Esophagus (tissue), 2 donors: Measurements from ENCODE around the gene DNLZ. TPM values are rescaled to one million over a fixed set of nuclear protein-coding genes. Genes with fewer than 3 reads are reported as not detected.

ENCODE experiments used
- H3K27ac ChIP-seq, 2 donors: one replicate each; pipeline ENCODE4 v1.5.1; 2013; ENCODE audit warnings: low read depth in 2 of 2, mild to moderate bottlenecking in 2 of 2, inconsistent platforms in 1 of 2, low read length in 1 of 2, moderate library complexity in 1 of 2
- H3K27me3 ChIP-seq, 2 donors: one replicate each; pipeline ENCODE4 v1.6.1; 2013; ENCODE audit warnings: low read length in 2 of 2, control low read depth in 1 of 2, mild to moderate bottlenecking in 1 of 2; ENCODE audit not compliant: insufficient read depth in 2 of 2, control insufficient read depth in 1 of 2
- H3K36me3 ChIP-seq, 2 donors: one replicate each; pipeline ENCODE4 v1.6.1; 2013; ENCODE audit warnings: low read length in 1 of 2; ENCODE audit not compliant: control insufficient read depth in 2 of 2, insufficient read depth in 2 of 2
- H3K4me1 ChIP-seq, 2 donors: one replicate each; pipeline ENCODE4 v1.6.1; 2013; ENCODE audit warnings: low read length in 1 of 2; ENCODE audit not compliant: control insufficient read depth in 2 of 2, insufficient read depth in 2 of 2
- H3K4me3 ChIP-seq, 2 donors: one replicate each; pipeline ENCODE4 v1.5.1; 2013; ENCODE audit warnings: low read length in 2 of 2, mild to moderate bottlenecking in 2 of 2, low read depth in 1 of 2, moderate library complexity in 1 of 2
- H3K9me3 ChIP-seq, 2 donors: one replicate each; pipeline ENCODE4 v1.6.1; 2013; ENCODE audit warnings: mild to moderate bottlenecking in 2 of 2, low read depth in 1 of 2, low read length in 1 of 2, moderate library complexity in 1 of 2; ENCODE audit not compliant: control insufficient read depth in 2 of 2, insufficient read depth in 1 of 2
- WGBS, 2 donors: extraction: QIAGEN DNeasy Blood & Tissue Kit; methylation state at CpG; one replicate each; pipeline ENCODE4 v1.1.7; 2013; 5-methylcytosine and 5-hydroxymethylcytosine counted together
- polyA plus RNA-seq, 2 donors: library from polyadenylated mRNA; stranded (reverse); fragments of 200-250 nt; gene quantifications; one replicate each; pipeline ENCODE4 v1.2.3, GENCODE V29; 2013
- donor health status: healthy with polysubstance abuse.
- donor health status: Bipolar disorder and iron deficiency.

Gene DNLZ
- polyA plus RNA-seq, 2 donors, result 7.1 to 10.1 TPM

DNA sequence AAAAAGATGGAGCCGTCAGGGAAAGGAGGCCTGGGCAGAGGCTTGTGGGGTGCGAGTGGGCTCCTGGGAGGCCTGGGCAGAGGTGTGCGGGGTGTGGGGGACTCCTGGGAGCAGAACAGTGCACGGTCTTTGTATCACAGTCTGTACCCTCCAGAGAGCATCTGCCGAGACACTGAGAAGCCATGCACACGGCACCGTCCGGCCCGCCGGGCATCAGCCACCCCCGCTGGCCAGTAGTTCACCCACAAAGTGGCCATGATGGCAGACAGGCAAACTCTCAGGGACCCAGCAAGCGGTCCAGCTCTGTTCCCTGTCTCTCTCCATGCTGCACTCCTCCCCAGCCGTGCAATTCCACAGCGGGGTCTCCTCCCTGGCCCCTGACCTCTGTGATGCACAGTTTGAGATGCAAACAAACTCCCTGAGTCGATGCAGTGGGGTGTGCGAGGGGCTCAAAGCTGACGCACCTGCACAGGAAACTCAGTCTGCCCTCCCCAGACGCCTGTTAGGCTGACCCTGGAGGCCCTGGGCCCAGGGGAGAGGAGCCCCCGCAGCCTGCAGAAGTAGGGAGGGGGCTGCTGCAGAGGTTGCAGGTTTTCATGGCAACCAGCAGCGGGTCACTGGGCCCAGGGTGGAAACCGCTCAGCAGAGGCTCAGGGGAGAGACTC lies 45.3 kb downstream of the DNLZ start:
- Histone ChIP-seq H3K9me3 (peaks cover 7 to 20% of the 10 kb centered on the region in 2 donors), H3K4me1 (peaks cover 0 to 15% of the 10 kb centered on the region in 2 donors), H3K4me3 (no peak overlapping the region), H3K27me3 (no peaks in the 10 kb centered on the region), H3K36me3 (no peaks in the 10 kb centered on the region), H3K27ac (no peak overlapping the region)
- whole genome bisulfite sequencing, 2 donors, result 77 to 78% methylated on average over 21 of the region's 21 CpGs

- Histone ChIP-seq H3K4me3 (no peak overlapping the region), H3K27ac (no peak overlapping the region), H3K27me3 (no peaks in the 10 kb centered on the region), H3K36me3 (no peaks in the 10 kb centered on the region), H3K9me3 (peaks cover 7 to 19% of the 10 kb centered on the region in 2 donors), H3K4me1 (peaks cover 0 to 10% of the 10 kb centered on the region in 2 donors)
- WGBS, 2 donors, result 73 to 84% methylated on average over 16 of the region's 16 CpGs
Observed at GRCh38 chr9:136317695-136318094, 45.8 kb downstream of the DNLZ start.

- no peak overlapping the region for H3K27ac ChIP-seq
- no peaks in the 10 kb centered on the region for H3K36me3 ChIP-seq
- H3K4me3 ChIP-seq, result no peak overlapping the region
- peaks cover 0 to 10% of the 10 kb centered on the region in 2 donors for H3K4me1 ChIP-seq
- no peaks in the 10 kb centered on the region for H3K27me3 ChIP-seq
- H3K9me3 ChIP-seq, result peaks cover 7 to 19% of the 10 kb centered on the region in 2 donors
- 86 to 89% methylated on average over 13 of the region's 13 CpGs for WGBS, 2 donors
Observed at GRCh38 chr9:136316896-136317676, 46.5 kb downstream of the DNLZ start.

DNA sequence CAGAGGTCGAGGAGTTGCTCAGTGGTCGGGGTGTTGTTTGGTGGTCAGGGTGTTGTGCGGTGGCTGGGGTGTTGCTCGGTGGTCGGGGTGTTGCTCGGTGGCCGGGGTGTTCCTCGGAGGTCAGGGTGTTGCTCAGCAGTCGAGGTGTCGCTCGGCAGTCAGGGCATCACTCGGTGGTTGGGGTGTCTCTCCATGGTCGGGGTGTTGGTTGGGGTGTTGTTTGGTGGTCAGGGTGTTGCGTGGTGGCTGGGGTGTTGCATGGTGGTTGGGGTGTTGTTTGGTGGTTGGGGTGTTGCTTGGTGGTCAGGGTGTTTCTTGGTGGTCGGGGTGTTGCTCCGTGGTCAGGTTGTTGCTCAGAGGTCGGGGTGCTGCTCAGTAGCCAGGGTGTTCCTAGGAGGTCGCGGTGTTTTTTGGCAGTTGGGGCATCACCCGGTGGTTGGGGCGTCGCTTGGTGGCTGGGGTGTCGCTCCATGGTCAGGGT lies 47.2 kb downstream of the DNLZ start:
- H3K36me3 ChIP-seq, result no peaks in the 10 kb centered on the region
- H3K27me3 ChIP-seq, result no peaks in the 10 kb centered on the region
- peaks cover 4 to 16% of the 10 kb centered on the region in 2 donors for H3K9me3 ChIP-seq
- peaks cover 0 to 10% of the 10 kb centered on the region in 2 donors for H3K4me1 ChIP-seq
- H3K27ac ChIP-seq, result no peak overlapping the region
- 88 to 90% methylated on average over 22 to 23 of the region's 23 CpGs for WGBS, 2 donors
- H3K4me3 ChIP-seq, result no peak overlapping the region

GRCh38 chr9:136314944-136315343 lies 48.6 kb downstream of the DNLZ start:
- WGBS, 2 donors, result 84 to 88% methylated on average over 4 of the region's 4 CpGs
- H3K4me3 ChIP-seq, result no peak overlapping the region
- H3K36me3 ChIP-seq, result no peaks in the 10 kb centered on the region
- H3K27ac ChIP-seq, result no peak overlapping the region
- peaks cover 3 to 15% of the 10 kb centered on the region in 2 donors for H3K9me3 ChIP-seq
- H3K27me3 ChIP-seq, result no peaks in the 10 kb centered on the region
- H3K4me1 ChIP-seq, result peaks cover 0 to 10% of the 10 kb centered on the region in 2 donors

GRCh38 chr9:136314056-136314416 lies 49.5 kb downstream of the DNLZ start:
- Histone ChIP-seq H3K27ac (no peak overlapping the region), H3K4me1 (peaks cover 0 to 16% of the 10 kb centered on the region in 2 donors), H3K27me3 (no peaks in the 10 kb centered on the region), H3K36me3 (no peaks in the 10 kb centered on the region), H3K9me3 (peaks cover 3 to 15% of the 10 kb centered on the region in 2 donors), H3K4me3 (no peak overlapping the region)
- 87 to 94% methylated on average over 3 of the region's 3 CpGs for WGBS, 2 donors

- H3K4me1 ChIP-seq, result peaks cover 0 to 12% of the 10 kb centered on the region in 2 donors
- H3K27ac ChIP-seq, result no peak overlapping the region
- no peaks in the 10 kb centered on the region for H3K36me3 ChIP-seq
- H3K27me3 ChIP-seq, result no peaks in the 10 kb centered on the region
- no peak overlapping the region for H3K4me3 ChIP-seq
- H3K9me3 ChIP-seq, result peaks cover 3 to 15% of the 10 kb centered on the region in 2 donors
- 83 to 86% methylated on average over 18 of the region's 18 CpGs for WGBS, 2 donors
Observed at GRCh38 chr9:136313111-136314055, 50.2 kb downstream of the DNLZ start.

- WGBS, 2 donors, result 58 to 62% methylated on average over 12 of the region's 12 CpGs
- Histone ChIP-seq H3K27ac (no peak overlapping the region), H3K9me3 (peaks cover 3 to 15% of the 10 kb centered on the region in 2 donors), H3K4me3 (no peak overlapping the region), H3K36me3 (no peaks in the 10 kb centered on the region), H3K27me3 (no peaks in the 10 kb centered on the region), H3K4me1 (peaks cover 0 to 6% of the 10 kb centered on the region in 2 donors)
Observed at GRCh38 chr9:136312436-136312835, 51.1 kb downstream of the DNLZ start.

- no peaks in the 10 kb centered on the region for H3K27me3 ChIP-seq
- H3K4me1 ChIP-seq, result peaks cover 0 to 9% of the 10 kb centered on the region in 2 donors
- 54 to 59% methylated on average over 8 to 10 of the region's 10 CpGs for WGBS, 2 donors
- H3K36me3 ChIP-seq, result no peaks in the 10 kb centered on the region
- H3K27ac ChIP-seq, result no peak overlapping the region
- peaks cover 3 to 15% of the 10 kb centered on the region in 2 donors for H3K9me3 ChIP-seq
- no peak overlapping the region for H3K4me3 ChIP-seq
Observed at GRCh38 chr9:136312009-136312375, 51.6 kb downstream of the DNLZ start.
